CD4-positive, alpha-beta T cell treated with Interferon gamma for 1 hour (primary cell): ENCODE measurements around the gene ENO3.
A peak's percentile ranks its signal among the peaks of the same experiment; 100 is the strongest.

Experiments
- DNase-seq: peaks from one replicate; pipeline ENCODE4 v3.0.0-alpha.2; 2020

The ENO3 gene

DNA sequence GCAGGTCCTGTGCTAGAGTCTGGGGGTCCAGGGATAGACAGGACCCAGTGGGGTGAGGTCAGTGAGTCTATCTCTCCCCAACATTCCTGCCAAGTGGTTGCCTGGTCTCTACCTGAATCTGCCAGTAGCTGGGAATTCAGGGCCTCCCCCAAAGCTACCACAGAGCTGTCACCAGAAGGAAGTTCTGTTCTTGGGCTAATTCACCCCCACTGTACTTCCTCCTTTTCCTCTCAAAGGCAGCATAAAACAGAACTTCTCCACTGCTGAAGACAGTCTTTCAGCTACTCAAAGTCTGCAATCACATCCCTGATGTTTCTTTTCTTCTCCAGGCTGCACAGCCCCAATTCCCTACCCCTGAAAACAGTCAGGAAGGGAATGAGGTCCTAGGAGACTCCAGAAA is 27.8 kb downstream of the ENO3 start:
- no peak for DNase-seq

DNA sequence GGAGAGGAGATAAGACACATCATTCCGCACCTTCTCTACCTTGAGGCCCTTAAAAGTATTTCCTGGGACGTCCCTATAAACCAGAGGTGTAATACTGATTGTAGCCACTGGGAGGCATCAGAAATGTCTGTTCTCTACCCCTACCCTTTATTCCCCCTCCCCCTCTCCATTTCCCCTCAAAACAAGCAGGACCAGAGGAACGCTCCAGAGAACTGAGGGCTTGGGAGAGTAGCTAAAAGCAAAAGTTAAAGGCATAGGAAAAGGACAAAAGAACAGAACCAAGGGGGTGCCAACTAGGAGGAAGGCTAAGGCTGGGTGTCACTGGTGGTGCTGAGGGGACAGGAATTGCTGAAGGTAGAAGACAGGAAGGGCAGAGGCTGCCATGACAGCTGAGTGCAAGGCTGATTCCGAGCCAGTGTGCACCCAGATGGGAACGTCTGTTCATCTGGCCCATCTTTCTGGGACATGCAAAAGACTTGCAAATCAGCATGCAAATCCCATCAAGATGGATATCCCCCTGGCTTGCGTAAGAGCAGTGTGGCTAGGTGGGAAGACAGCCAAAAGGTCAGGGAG is 29.8 kb downstream of the ENO3 start:
- no peak for DNase-seq

DNA sequence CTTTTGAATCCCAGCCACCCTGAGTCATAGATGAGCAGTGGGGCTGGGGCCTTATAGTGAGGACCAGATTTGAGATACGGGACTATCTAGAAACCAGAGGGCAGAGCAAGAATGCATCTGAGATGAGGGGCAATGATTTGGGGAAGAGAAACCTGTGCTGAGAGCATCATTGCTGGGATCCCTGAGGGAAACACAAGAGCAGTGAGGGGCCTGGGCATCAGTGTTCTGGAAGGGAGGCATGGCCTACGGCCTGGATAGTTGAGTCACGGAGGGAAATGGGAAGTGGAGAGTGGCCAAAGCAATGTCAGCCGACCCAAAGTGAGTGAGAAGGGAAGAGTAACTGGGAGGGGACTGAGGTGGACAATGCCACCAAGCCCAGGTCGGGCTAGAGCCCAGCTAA is 31.4 kb downstream of the ENO3 start:
- no peak for DNase-seq

DNA sequence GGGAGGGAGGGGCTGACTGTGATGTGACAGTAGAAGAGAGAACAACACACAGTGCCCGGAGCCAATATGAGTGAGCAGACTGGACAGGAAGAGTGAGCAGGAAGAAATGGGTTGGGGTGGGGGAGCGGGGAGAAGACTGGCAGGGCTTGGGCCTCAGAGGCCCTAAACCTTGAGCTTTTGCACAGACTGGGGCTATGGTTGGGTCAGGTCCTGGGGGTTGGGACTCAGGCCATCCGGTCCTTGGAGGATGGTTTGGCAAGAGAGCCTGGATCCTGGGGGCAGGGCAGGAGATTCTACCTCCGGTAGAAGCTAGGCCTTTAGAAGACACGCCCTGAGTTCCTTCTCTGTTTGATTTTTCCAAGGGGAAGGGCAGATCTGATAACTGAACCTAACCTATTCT is 35.5 kb downstream of the ENO3 start:
- DNase-seq = no peak

DNA sequence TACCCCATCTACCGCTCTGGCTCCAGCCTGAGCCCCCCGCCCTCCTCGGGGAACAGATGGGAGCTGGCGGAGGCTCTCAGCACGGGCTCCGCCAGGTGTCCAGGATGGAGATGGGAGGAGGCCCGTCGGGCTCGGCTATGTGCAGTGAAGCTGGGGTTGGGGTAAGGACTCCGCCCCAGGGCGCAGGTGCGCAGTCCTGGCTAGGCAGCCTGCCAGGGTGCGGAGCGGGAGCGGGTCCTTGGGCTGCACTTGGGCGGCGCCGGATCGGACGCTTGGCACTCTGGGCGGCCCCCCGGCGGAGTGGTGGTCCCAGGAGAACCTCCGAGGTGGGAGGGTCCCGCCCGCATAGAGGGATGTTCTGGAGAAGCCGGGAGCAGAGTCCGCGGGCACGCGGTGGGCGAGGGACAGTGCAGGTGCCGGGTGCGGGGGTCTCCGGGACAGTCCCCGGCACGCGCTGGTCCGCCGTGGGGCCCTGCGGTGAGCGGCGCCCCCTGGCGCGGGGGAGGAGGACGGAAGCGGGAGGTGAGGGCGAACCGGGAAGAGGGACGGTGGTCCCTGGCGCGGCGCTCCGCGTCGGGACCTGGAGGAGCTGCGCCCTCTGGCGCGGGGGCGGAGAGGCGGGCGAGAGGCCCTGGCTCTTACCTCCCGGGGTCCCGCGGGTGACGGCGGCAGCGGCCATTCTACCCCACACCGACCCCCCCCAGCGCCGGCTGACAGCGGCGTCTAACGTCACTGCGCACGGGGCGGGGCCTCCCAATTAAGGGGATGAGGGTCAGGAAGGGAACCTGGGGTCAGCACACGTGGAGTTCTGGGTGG is 36.2 kb downstream of the ENO3 start, which contains the start of gene CAMTA2:
CAMTA2 (minus strand) TSS at position 725 of the 816 bp plus-strand sequence. CDS start 1,453 bp downstream, outside the sequence.
- DNase-seq = peak; percentile 84

DNA sequence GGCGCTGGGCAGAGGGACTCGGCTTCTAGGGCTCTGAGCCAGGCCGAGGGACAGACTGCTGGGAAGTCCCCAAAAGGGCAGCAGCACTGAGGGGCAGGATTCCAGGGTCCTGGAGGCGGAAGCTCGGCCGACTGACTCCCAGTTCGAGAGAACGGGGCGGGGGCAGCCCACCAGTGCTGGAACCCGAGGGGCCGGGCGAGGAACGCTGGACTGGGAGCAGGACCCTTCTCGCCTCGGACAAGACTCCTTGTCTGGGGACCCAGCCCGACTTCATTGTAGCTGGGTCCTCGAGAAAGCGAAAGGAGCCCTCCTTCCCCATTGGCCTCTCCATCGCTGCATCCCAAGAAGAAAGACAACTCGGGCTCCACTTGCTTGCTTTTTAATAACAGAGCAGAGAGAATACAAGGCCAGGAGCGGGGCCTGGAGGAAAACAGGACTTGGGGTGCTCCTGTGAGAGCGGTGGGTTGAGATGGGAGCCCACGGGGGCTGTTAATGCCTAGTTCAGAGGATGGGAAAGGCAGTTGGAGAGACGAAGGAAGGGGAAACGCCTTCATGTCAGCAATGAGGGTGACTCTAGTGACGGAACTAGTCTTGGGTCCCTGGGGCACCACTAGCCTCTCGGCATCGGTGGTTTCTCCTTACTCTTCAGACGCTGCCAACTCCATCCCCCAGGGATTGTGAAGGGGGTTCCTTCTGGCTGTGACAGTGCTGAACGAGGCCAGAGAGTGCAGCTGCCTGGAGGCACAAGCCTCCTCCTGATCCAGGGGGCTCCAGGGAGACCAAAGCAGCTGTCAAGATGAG is 37.0 kb downstream of the ENO3 start:
- no peak for DNase-seq

DNA sequence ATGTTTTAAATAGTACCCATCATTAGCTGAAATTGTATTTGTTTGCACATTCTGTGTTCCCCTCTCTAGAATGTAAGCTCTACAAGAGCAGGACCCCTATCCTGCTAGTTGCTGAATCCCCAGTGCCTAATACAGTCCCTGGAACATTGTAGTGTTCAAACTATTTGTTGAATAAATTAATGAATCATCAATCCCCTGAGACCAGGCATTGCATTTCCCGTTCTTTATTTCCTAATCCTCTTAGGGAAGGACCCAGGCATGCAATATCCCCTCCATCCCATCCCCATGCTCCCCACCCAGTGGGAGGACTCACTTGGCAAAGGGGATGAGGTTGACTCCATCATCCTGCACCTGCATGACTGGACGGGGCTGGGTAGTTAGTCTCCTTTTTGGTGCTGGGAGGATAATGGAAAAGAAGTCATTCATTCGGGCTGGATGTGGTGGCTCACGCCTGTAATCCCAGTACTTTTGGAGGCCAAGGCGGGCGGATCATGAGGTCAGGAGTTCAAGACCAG is 43.2 kb downstream of the ENO3 start:
- no peak for DNase-seq

DNA sequence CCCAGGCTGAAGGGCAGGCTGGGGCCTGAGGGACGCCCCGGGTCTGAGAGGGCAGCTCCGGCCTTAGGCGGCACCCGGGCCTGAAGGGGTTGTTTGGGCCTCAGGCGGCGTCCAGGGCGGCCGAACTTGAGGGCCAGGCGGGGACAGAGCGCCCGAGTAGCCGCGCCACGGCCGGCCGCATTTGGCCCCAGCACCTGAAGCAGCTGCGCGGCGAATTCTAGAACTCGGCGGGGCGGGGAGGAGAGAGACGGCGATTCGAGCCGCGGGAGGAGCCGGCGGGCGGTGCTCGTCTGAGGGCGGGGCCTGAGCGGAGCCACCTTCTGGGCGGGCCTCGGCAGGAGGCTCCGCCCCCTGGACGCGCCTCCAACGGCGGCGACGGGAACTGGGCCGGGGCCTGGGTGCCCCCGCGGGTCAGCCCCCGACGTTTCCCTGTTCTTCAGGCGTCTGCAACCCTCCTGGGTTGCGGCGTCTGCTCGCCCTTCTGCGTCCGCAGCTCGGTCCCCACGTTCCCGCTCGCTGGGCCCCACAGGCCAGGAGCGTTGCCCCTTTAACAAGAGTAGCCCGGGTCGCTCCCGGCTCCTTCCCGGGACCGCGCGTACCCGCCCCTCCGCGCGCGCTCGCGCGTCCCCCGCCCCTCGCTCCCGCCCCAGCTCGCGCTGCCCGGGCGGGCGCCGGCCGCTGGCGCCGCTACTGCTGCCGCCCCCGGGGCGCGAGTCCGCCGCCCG is 46.5 kb downstream of the ENO3 start, which contains the start of the genes INCA1 and KIF1C:
INCA1 (minus strand) TSS at position 221 of the 725 bp plus-strand sequence. CDS start 3,085 bp downstream, outside the sequence.
KIF1C (plus strand) TSS at position 649 of the 725 bp plus-strand sequence. CDS start 2,297 bp downstream, outside the sequence.
- DNase-seq = peak; percentile 88

DNA sequence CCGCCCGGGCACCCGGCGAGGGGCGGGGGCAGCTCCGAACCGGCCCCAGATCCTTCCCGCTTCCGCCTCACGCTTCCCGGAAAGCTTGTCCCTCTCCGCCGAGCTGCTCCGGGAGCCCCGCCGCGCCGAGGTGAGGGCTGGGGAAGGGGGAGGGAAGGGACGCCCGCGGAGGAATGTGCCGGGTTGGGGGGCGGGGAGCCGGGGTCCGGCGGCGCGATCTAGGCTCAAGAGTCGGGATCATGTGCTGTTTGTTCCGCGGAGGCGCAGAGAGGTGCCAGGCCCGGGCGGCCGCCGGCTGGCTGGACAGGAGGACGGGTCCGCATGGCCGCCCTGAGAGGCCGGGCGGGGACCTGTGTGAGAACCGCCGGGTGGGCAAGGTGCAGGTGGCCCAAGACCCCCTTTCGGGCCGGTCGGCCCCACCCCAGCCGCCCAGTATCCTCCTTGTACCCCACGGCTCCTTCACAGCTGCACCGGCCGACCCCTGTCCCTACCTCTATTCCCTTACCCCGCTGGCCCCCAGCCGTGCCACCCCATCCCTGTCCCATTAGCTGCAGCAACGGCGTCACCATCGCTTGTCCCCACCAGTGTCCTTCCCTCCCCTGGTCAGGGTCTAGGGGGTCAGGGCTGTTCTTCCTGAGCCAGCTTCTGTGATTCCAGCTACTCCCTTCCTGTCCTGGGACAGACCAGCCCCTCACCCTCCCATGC is 47.3 kb downstream of the ENO3 start:
- DNase-seq = no peak

DNA sequence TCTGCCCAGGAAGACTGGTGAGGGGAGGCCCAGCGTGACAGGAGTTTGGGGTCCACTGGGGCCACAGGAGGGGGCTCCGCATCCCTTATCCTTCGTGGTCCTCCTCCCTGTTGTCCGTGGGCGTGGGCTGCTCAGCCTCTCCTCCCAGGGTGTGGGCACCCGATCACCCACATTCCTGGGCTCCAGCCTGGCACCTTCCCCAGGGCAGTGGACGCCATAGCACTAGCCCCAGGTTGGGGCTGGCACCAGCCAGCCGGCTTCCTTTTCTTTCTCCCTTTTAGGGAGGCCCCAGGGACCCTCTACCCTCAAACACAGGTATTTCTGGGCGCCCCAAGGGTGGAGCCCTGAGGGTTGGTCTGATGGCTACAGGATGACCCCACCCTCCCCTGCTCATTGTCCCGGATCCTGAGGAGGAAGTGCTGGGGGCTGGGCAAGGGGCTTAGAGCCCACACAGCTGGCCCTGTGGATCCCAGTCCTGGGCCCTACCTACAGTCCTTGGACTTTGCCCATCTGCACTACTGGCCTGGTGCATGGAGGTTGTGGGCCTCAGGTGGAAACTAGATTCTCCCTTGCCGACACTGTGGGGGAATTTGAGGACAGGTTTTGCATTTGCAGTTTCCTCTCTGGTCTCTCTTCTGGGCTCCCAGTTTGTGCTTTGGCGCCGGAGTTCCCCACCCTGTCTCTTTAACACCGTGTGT is 48.0 kb downstream of the ENO3 start:
- no peak for DNase-seq

DNA sequence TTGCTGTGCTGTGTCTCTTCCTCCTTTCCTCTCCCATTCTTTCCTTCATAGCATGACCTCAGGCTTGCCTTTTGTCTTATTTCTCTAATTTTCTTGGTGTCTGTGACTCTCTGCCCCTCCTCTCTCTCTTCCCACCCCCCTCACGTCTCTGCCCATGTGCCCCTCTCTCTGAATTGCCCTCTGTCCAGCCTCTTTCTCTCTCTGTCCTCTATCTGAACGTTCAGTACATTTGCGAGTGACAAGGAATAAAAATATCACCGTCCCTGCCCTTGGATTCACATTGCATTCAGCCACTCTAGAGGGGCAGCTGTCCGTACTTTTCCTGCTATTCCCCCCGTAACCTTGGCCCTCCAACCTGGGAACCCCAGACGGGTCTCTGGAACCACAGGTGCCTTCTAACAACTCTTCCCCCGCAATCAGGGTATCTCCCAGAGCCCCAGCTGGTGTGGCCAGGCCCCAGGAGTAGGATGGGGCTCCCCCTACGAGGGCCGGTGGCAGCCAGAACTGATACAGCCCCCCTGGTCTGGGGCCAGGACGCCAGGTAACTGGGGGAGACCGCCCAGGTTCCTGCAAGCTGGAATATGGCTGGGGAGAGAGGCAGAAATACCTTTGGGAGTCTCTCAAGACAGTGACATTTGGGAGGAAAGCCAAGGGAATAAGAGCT is 48.6 kb downstream of the ENO3 start:
- no peak for DNase-seq

DNA sequence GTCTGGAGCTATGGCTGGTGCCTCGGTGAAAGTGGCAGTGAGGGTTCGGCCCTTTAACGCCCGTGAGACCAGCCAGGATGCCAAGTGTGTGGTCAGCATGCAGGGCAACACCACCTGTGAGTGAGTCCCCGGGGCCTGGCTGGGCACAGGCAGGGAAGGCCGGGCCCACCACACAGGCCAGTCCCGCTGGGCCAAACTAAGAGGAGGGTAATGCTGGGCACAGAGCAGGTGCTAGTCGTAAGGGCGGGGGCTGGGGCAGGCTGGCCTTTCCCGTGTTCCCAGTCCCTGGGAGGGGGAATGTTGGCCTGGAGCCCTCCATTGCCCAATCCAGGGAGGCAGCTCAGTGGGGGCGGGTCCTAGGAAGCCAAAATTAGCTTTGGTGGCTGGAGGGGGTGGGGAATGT is 49.3 kb downstream of the ENO3 start:
- no peak for DNase-seq

DNA sequence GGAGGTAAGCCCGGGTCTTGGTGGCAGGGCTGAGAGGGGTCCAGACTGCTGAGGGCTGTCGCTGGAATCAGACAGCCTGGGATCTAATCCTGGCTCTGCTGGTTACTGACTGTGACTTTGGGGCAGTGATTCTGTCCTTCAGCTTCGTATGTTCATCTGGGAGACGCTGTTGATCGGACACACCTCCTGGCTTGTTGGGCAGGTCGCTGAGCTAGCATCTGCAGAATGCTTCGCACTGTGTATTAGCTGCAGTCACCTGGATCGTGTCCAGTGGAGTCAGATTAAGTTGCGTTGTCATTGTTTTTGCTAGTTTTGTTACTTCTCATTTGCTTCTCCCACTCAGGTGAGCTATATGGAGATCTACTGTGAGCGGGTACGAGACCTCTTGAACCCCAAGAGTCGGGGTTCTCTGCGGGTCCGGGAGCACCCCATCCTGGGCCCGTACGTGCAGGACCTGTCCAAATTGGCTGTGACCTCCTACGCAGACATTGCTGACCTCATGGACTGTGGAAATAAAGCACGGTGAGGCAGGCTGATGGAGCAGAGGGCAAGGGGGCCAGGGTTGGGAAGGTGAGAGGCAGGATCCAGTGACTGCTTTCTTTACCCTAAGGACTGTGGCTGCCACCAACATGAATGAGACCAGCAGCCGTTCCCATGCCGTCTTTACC is 51.3 kb downstream of the ENO3 start:
- no peak for DNase-seq

DNA sequence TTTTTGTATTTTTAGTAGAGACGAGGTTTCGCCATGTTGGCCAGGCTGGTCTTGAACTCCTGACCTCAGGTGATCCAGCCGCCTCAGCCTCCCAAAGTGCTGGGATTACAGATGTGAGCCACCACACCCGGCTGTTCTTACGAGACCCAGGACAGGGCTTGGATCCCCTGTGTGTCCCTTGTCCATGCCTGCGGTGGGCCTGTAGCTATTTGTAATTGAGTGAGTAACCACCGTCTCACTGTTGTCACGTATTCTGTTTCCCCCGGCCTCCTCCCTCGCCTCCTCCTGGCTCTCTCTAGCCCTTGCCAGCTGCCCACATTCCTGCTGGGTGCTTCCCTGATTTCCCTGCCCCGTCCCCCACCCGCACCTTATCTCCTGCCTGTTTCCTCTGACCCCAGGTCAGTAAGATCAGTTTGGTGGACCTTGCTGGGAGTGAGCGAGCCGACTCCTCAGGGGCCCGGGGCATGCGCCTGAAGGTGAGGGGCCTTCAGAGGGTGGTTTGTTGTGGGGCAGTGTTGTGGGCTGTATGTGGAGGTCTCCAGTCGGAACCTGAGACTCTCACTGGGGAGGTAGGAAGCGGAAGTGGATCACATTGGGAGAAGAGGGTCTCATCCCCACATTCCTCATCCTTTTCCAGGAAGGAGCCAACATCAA is 52.4 kb downstream of the ENO3 start:
- DNase-seq = no peak
